Measurements from ENCODE around the gene CRB2. TPM values are rescaled to one million over a fixed set of nuclear protein-coding genes. Genes with fewer than 3 reads are reported as not detected.

CRB2 gene
- total and polyA plus RNA-seq, 7 donors = 0.01 to 0.05 (median 0.03) TPM; not detected in 4

- Histone ChIP-seq H3K9me3 (no peaks in the 10 kb centered on the region), H3K4me3 (peak overlapping the region; percentile 18), H3K27me3 (ENCODE audit: insufficient read depth in 3 of 3, low read length in 2 of 3) (no peaks in the 10 kb centered on the region), H3K36me3 (ENCODE audit: insufficient read depth in 1 of 2, low read depth in 1 of 2) (no peaks in the 10 kb centered on the region), H3K27ac (no peak overlapping the region), H3K4me1 (peaks cover 15% of the 10 kb centered on the region)
- ATAC-seq (no peak), DNase-seq (no peak)
- 52 to 68% (median 56%) methylated on average over 6 of the region's 6 CpGs for WGBS, 3 donors
- no peak for TF ChIP-seq CTCF (IDR thresholded peaks at IDR 0.05)
- intact Hi-C loops (cut with DNase I) = no loop called here
Measured at GRCh38 chr9:123326187-123326586, 29.8 kb upstream of the CRB2 start.

- Histone ChIP-seq H3K36me3 (ENCODE audit: insufficient read depth in 1 of 2, low read depth in 1 of 2) (no peaks in the 10 kb centered on the region), H3K27ac (no peak overlapping the region), H3K4me3 (peak overlapping the region; percentile 18), H3K4me1 (peaks cover 15% of the 10 kb centered on the region), H3K9me3 (no peaks in the 10 kb centered on the region), H3K27me3 (ENCODE audit: insufficient read depth in 3 of 3, low read length in 2 of 3) (no peaks in the 10 kb centered on the region)
- no peak for TF ChIP-seq CTCF (IDR thresholded peaks at IDR 0.05)
- ATAC-seq (peak in 3 of 4 donors; percentile 36 to 54 (median 53)), DNase-seq (no peak)
- 52 to 63% (median 54%) methylated on average over 5 of the region's 5 CpGs for WGBS, 3 donors
- intact Hi-C loops (cut with DNase I) = no loop called here
Measured at GRCh38 chr9:123326662-123327093, 29.3 kb upstream of the CRB2 start.

GRCh38 chr9:123327697-123328100 lies 28.3 kb upstream of the CRB2 start:
- DNase-seq (no peak), ATAC-seq (peak in 3 of 4 donors; percentile 53 to 67 (median 60))
- Histone ChIP-seq H3K9me3 (no peaks in the 10 kb centered on the region), H3K27me3 (ENCODE audit: insufficient read depth in 3 of 3, low read length in 2 of 3) (no peaks in the 10 kb centered on the region), H3K36me3 (ENCODE audit: insufficient read depth in 1 of 2, low read depth in 1 of 2) (no peaks in the 10 kb centered on the region), H3K4me1 (peaks cover 12% of the 10 kb centered on the region), H3K4me3 (no peak overlapping the region), H3K27ac (no peak overlapping the region)
- 36 to 68% (median 55%) methylated on average over 8 of the region's 8 CpGs for WGBS, 3 donors
- intact Hi-C loops (cut with DNase I) = no loop called here
- TF ChIP-seq CTCF (IDR thresholded peaks at IDR 0.05) = no peak

GRCh38 chr9:123329329-123329955 lies 26.6 kb upstream of the CRB2 start:
- 77 to 82% (median 81%) methylated on average over 6 of the region's 6 CpGs for whole genome bisulfite sequencing, 3 donors
- intact Hi-C loops (cut with DNase I) = no loop called here
- no peak overlapping the region for H3K4me3 ChIP-seq
- H3K36me3 ChIP-seq (ENCODE audit: insufficient read depth in 1 of 2, low read depth in 1 of 2) = no peaks in the 10 kb centered on the region
- no peaks in the 10 kb centered on the region for H3K27me3 ChIP-seq (ENCODE audit: insufficient read depth in 3 of 3, low read length in 2 of 3)
- ATAC-seq (peak in 1 of 4 donors; percentile 40), DNase-seq (no peak)
- no peaks in the 10 kb centered on the region for H3K9me3 ChIP-seq
- no peak overlapping the region for H3K27ac ChIP-seq
- TF ChIP-seq CTCF (IDR thresholded peaks at IDR 0.05) = no peak
- H3K4me1 ChIP-seq = peaks cover 3% of the 10 kb centered on the region

Data from psoas muscle (tissue), 8 donors.